Activated CD4-positive, alpha-beta memory T cell treated with anti-CD3 and anti-CD28 coated beads for 36 hours (primary cell): ENCODE data around the gene SIGLEC6. TPM values are rescaled to one million over a fixed set of nuclear protein-coding genes. Genes with fewer than 3 reads are reported as not detected.

Source experiments
- CTCF ChIA-PET: fragments of 350-600 bp; sonication (Branson Sonifier 250); formaldehyde crosslinking; loops from one replicate; lab custom pipeline; 2021; ENCODE audit warnings: antibody characterized with exemption, inconsistent platforms; lab: Charles Lee
- POLR2A ChIA-PET: fragments of 350-600 bp; sonication (Branson Sonifier 250); formaldehyde crosslinking; loops from one replicate; lab custom pipeline; 2021; ENCODE audit warnings: antibody characterized with exemption; lab: Charles Lee
- DNase-seq: peaks from one replicate; pipeline ENCODE4 v3.0.0-alpha.2; 2020
- H3K27ac Mint-ChIP-seq: one replicate; pipeline ENCODE4 v1.8.0; 2021; ENCODE audit warnings: mixed read lengths
- H3K27me3 Mint-ChIP-seq: one replicate; pipeline ENCODE4 v1.8.0; 2021; ENCODE audit warnings: mixed read lengths
- H3K36me3 Mint-ChIP-seq: one replicate; pipeline ENCODE4 v1.8.0; 2021; ENCODE audit warnings: mixed read lengths
- H3K4me1 Mint-ChIP-seq: one replicate; pipeline ENCODE4 v1.8.0; 2021; ENCODE audit warnings: low read depth, mixed read lengths
- H3K4me3 Mint-ChIP-seq: one replicate; pipeline ENCODE4 v1.8.0; 2021; ENCODE audit warnings: mild to moderate bottlenecking, mixed read lengths
- H3K9me3 Mint-ChIP-seq: one replicate; pipeline ENCODE4 v1.8.0; 2021; ENCODE audit warnings: mixed read lengths
- intact Hi-C: fragments of 100-400 bp; cut with micrococcal nuclease; formaldehyde crosslinking; loops from one replicate; pipeline ENCODE4 v1.15.1; 2023
- total RNA-seq, 2 experiments: library from RNA; stranded (reverse); gene quantifications; one replicate each; pipeline ENCODE4 v1.2.3, GENCODE V29; 2021

The SIGLEC6 gene
- not detected for total RNA-seq

DNA sequence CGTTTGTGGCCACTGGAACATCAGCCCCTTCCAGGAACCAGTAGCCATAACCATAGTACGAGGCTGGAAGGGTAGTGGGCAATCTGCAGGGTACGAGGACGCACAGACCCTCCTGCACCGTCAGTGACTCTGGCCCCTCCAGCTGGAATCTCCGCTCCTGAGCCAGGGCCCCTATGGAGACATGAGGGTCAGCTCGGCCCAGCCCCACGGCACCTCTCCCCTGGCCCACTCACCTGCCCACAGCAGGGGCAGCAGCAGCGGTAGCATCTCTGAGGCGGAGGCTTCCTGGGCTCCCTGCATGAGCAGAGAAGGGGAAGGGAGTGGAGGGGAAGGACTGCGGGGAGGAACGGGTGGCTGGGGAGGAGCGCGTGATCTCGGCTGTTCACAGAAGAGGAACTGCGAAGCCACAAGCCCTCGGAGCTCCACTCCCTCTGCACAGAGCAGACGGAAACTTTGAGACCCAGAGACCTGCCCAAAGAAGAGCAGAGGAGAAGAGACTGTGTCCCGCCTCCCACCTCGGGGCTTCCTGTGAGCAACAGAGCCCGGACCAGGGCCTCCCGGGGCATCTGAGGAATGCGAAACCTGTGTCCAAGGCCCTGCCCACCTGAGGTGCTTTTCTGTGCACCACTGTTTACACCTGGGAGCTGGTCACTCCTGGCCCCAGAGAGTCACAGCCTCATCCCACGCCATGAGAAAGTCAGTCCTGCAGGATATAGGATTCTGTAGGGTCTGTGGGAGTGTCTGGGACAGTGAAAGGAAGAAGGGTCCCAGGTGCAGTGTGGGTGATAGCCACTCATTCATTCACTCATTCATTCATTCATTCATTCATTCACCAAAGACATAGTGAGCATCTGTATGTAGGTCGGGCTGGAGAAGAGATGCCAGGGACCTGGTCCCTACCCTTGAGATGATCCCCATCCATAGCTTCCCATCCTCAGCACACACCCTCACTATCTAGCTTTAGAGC is at the start of gene SIGLEC6:
TSS of gene SIGLEC6 (minus strand) at position 322 of the 967 bp plus-strand sequence. CDS start at position 300, 22 bp downstream.
- ChIA-PET CTCF (interaction anchor here (0.9 to 2.4 kb wide), 2 partner anchors 58 to 246 kb away, joined by 3 to 10 read pairs; no protein-coding TSS in a partner anchor), POLR2A (no interaction called here)
- Mint-ChIP-seq H3K27ac (no peak within 1 kb of the TSS), H3K4me3 (no peak within 1 kb of the TSS), H3K9me3 (no peaks in the 10 kb centered on the region), H3K27me3 (peaks cover 58% of the 10 kb centered on the region), H3K4me1 (no peaks in the 10 kb centered on the region), H3K36me3 (no peaks in the 10 kb centered on the region)
- DNase-seq, result peak; percentile 13
- intact Hi-C loops, result no loop called here

- Mint-ChIP-seq H3K4me3 (no peak overlapping the region), H3K36me3 (peaks cover 68% of the 10 kb centered on the region), H3K27ac (no peak overlapping the region), H3K27me3 (no peaks in the 10 kb centered on the region), H3K4me1 (peaks cover 22% of the 10 kb centered on the region), H3K9me3 (peaks cover 1% of the 10 kb centered on the region)
- no peak for DNase-seq
- ChIA-PET CTCF (interaction anchor here (0.6 kb wide), 1 partner anchor 56 kb away, joined by 4 read pairs; no protein-coding TSS in a partner anchor), POLR2A (no interaction called here)
- intact Hi-C loops, result loop anchor here (10.0 kb wide), 2 partner anchors 78 to 102 kb away; partner anchors contain the start of gene CEACAM18
These were observed 45.4 kb upstream of the SIGLEC6 start for GRCh38 chr19:51576850-51577249.

GRCh38 chr19:51573331-51573730 is 41.9 kb upstream of the SIGLEC6 start:
- Mint-ChIP-seq H3K36me3 (peaks cover 37% of the 10 kb centered on the region), H3K4me3 (no peak overlapping the region), H3K9me3 (peaks cover under 1% of the 10 kb centered on the region), H3K4me1 (peaks cover 34% of the 10 kb centered on the region), H3K27me3 (peaks cover 2% of the 10 kb centered on the region), H3K27ac (no peak overlapping the region)
- POLR2A ChIA-PET, result no interaction called here
- no peak for DNase-seq
- CTCF ChIA-PET, result no interaction called here
- intact Hi-C loops, result loop anchor here (10.0 kb wide), 2 partner anchors 81 to 99 kb away; partner anchors contain the start of gene CEACAM18

DNA sequence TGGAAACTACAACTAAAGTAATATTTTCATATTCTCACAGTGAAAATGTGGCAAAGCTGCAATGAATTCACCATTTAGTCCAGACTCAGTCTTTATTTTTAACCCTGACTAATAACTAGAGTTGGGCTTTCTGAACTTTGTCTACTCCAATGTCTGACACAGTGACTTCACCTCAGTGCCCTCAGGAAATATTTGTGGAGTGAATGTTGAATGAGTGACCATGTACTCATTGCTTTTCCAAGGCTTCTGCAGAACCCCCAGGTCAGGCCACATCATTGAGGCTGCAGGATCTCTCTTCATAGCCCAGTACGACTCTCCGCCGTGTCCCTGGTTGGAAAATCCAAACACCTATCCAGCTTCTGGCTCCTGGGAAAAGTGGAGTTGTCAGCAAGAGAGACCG is 41.4 kb upstream of the SIGLEC6 start:
- Mint-ChIP-seq H3K4me3 (no peak overlapping the region), H3K27me3 (peaks cover 2% of the 10 kb centered on the region), H3K36me3 (peaks cover 37% of the 10 kb centered on the region), H3K27ac (no peak overlapping the region), H3K9me3 (no peaks in the 10 kb centered on the region), H3K4me1 (peaks cover 34% of the 10 kb centered on the region)
- ChIA-PET POLR2A (no interaction called here), CTCF (interaction anchor here (0.7 to 1.4 kb wide), 3 partner anchors 64 to 151 kb away, joined by 3 read pairs; no protein-coding TSS in a partner anchor)
- no peak for DNase-seq
- intact Hi-C loops, result loop anchor here (10.0 kb wide), 2 partner anchors 82 to 98 kb away; partner anchors contain the start of gene CEACAM18

DNA sequence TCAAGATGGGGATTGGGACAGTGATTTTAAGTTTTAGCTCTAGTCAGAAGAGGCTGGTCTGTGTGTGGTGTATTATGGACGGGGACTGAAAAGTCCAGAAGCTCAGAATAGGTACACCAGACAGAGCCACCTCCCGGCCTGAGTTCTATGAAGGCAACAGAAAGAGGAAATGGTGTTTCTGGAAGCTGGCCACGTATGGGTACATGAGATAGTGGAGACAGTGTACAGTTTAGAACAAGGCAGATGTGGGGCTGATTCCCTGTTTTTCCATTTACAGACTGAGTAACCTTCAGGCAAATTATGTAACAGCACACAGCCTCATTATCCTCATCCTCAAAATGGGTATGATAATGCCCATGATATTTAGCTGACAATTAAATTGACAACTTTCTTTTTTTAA is 40.9 kb upstream of the SIGLEC6 start:
- peaks cover 34% of the 10 kb centered on the region for H3K4me1 Mint-ChIP-seq
- no peak overlapping the region for H3K27ac Mint-ChIP-seq
- H3K36me3 Mint-ChIP-seq, result peaks cover 37% of the 10 kb centered on the region
- intact Hi-C loops, result loop anchor here (10.0 kb wide), 2 partner anchors 82 to 98 kb away; partner anchors contain the start of gene CEACAM18
- no peak for DNase-seq
- ChIA-PET CTCF (interaction anchor here (0.7 to 1.4 kb wide), 3 partner anchors 65 to 151 kb away, joined by 3 read pairs; no protein-coding TSS in a partner anchor), POLR2A (no interaction called here)
- H3K4me3 Mint-ChIP-seq, result peak overlapping the region; percentile 86
- peaks cover 2% of the 10 kb centered on the region for H3K27me3 Mint-ChIP-seq
- no peaks in the 10 kb centered on the region for H3K9me3 Mint-ChIP-seq

DNA sequence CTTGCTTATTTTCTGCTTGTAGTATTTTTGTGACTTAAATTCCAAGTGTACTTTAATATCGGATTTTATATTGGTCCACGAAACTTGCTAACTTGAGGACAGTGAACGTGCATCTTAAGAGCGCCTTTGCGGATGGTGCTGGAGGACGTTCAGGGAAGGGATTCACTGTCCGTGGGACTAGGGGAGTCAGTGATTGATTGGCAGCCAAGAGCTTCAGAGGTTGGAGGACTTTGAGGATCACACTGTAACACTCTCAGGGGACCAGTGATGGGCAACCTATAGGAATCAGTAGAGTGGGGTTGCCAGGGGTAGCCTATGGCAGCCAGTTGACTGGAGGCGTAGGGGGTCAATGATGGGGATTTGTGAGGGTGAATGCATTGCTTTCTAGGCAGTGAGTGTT is 40.1 kb upstream of the SIGLEC6 start:
- H3K27me3 Mint-ChIP-seq, result peaks cover 3% of the 10 kb centered on the region
- peak overlapping the region; percentile 70 for H3K27ac Mint-ChIP-seq
- DNase-seq, result no peak
- H3K4me1 Mint-ChIP-seq, result peaks cover 31% of the 10 kb centered on the region
- ChIA-PET POLR2A (no interaction called here), CTCF (interaction anchor here (0.9 to 1.4 kb wide), 3 partner anchors 65 to 173 kb away, joined by 3 read pairs; no protein-coding TSS in a partner anchor)
- H3K4me3 Mint-ChIP-seq, result peak overlapping the region; percentile 86
- no peaks in the 10 kb centered on the region for H3K9me3 Mint-ChIP-seq
- intact Hi-C loops, result loop anchor here (1.0 to 10.0 kb wide), 3 partner anchors 23 to 97 kb away; partner anchors contain the start of gene CEACAM18
- H3K36me3 Mint-ChIP-seq, result peaks cover 29% of the 10 kb centered on the region

- peaks cover 30% of the 10 kb centered on the region for H3K4me1 Mint-ChIP-seq
- H3K9me3 Mint-ChIP-seq, result no peaks in the 10 kb centered on the region
- H3K36me3 Mint-ChIP-seq, result peaks cover 25% of the 10 kb centered on the region
- H3K27ac Mint-ChIP-seq, result peak within 1 kb of the TSS; percentile 70
- ChIA-PET POLR2A (interaction anchor here (0.7 kb wide), 1 partner anchor 929 kb away, joined by 4 read pairs; no protein-coding TSS in a partner anchor), CTCF (interaction anchor here (0.9 to 1.2 kb wide), 3 partner anchors 86 to 173 kb away, joined by 3 read pairs; no protein-coding TSS in a partner anchor)
- intact Hi-C loops, result loop anchor here (1.0 to 10.0 kb wide), 3 partner anchors 23 to 96 kb away; partner anchors contain the start of gene CEACAM18
- peak; percentile 92 for DNase-seq
- peak within 1 kb of the TSS; percentile 86 for H3K4me3 Mint-ChIP-seq
- H3K27me3 Mint-ChIP-seq, result peaks cover 4% of the 10 kb centered on the region
These were observed 39.6 kb upstream of the SIGLEC6 start, which contains the start of gene ZNF175 for GRCh38 chr19:51570962-51571575. Gene ZNF175, plus strand, starts transcription at chr19:51571283. Its CDS starts 2,047 bp downstream, at chr19:51573330.

GRCh38 chr19:51568456-51568855 is 37.0 kb upstream of the SIGLEC6 start:
- Mint-ChIP-seq H3K9me3 (no peaks in the 10 kb centered on the region), H3K4me1 (peaks cover 27% of the 10 kb centered on the region), H3K27ac (no peak overlapping the region), H3K27me3 (peaks cover 14% of the 10 kb centered on the region), H3K4me3 (no peak overlapping the region), H3K36me3 (peaks cover 10% of the 10 kb centered on the region)
- POLR2A ChIA-PET, result no interaction called here
- no peak for DNase-seq
- intact Hi-C loops, result no loop called here
- CTCF ChIA-PET, result interaction anchor here (0.6 kb wide), 1 partner anchor 108 kb away, joined by 3 read pairs; no protein-coding TSS in a partner anchor

DNA sequence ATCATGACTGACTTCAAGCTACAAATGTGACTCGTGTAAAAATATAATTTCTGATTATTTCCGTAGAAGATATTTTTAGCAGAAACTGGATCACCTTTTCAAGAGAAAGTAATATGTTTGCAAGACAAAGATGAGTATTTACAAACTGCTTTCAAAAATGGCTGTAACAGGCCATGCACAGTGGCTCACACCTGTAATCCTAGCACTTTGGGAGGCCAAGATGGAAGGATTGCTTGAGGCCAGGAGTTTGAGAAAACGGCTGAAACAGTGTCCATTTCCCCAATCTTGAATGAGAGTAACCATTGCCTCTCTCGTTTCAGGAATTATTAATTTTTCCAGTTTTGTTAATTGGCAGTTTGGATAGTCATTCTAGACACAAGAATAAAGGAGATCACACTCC is 36.1 kb upstream of the SIGLEC6 start:
- CTCF ChIA-PET, result no interaction called here
- Mint-ChIP-seq H3K36me3 (peaks cover 3% of the 10 kb centered on the region), H3K4me1 (peaks cover 19% of the 10 kb centered on the region), H3K27me3 (peaks cover 16% of the 10 kb centered on the region), H3K4me3 (no peak overlapping the region), H3K9me3 (no peaks in the 10 kb centered on the region), H3K27ac (no peak overlapping the region)
- POLR2A ChIA-PET, result no interaction called here
- intact Hi-C loops, result loop anchor here (1.0 kb wide), 1 partner anchor 29 kb away; no protein-coding TSS in a partner anchor
- no peak for DNase-seq

GRCh38 chr19:51566489-51567100 is 35.1 kb upstream of the SIGLEC6 start:
- intact Hi-C loops, result loop anchor here (1.0 kb wide), 1 partner anchor 30 kb away; no protein-coding TSS in a partner anchor
- no peaks in the 10 kb centered on the region for H3K36me3 Mint-ChIP-seq
- H3K4me3 Mint-ChIP-seq, result no peak overlapping the region
- no peaks in the 10 kb centered on the region for H3K9me3 Mint-ChIP-seq
- H3K27me3 Mint-ChIP-seq, result peaks cover 20% of the 10 kb centered on the region
- POLR2A ChIA-PET, result no interaction called here
- CTCF ChIA-PET, result no interaction called here
- H3K4me1 Mint-ChIP-seq, result peaks cover 9% of the 10 kb centered on the region
- H3K27ac Mint-ChIP-seq, result no peak overlapping the region
- no peak for DNase-seq

DNA sequence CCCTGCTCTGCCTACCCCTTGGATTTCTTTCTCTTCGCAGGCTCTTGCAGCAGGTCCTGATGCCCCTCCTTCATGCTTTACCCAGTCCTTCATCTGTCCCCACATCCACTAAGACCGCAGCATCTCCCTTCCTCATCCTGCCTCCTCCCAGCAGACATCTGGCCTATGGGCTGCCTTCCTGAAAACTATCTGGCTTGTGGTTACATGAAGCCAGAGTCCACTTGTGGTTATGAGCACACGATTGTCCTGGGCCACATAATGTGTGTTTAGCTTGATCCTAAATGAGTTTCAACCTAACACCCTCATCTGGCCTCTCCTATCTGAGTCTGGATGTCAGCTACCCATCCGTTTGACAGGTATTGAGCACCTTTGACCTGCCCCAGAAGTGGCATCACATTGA is 34.1 kb upstream of the SIGLEC6 start:
- ChIA-PET CTCF (interaction anchor here (0.8 to 1.2 kb wide), 2 partner anchors 14 to 212 kb away, joined by 3 to 4 read pairs; no protein-coding TSS in a partner anchor), POLR2A (no interaction called here)
- Mint-ChIP-seq H3K9me3 (no peaks in the 10 kb centered on the region), H3K36me3 (no peaks in the 10 kb centered on the region), H3K4me1 (peaks cover 3% of the 10 kb centered on the region), H3K27me3 (peaks cover 29% of the 10 kb centered on the region), H3K4me3 (no peak overlapping the region), H3K27ac (no peak overlapping the region)
- no peak for DNase-seq
- intact Hi-C loops, result no loop called here
